PFSK-1 (cell line): ENCODE results near the gene IQSEC3.

Experiments
- FOXP2 ChIP-seq: optimal IDR thresholded peaks from 2 replicates; pipeline ENCODE3; 2011; ENCODE audit warnings: borderline replicate concordance, control low read depth, inconsistent platforms; ENCODE audit not compliant: insufficient read depth; ENCODE audit errors: extremely low read length, extremely low read depth
- POLR2AphosphoS5 ChIP-seq: IDR thresholded peaks from 2 replicates; pipeline ENCODE4 v1.6.1; 2012; ENCODE audit warnings: low read depth, mild to moderate bottlenecking, control low read depth, low read length, moderate library complexity
- TAF1 ChIP-seq: IDR thresholded peaks from 2 replicates; pipeline ENCODE4 v1.6.1; 2012; ENCODE audit warnings: low read length, control low read depth, borderline replicate concordance; ENCODE audit not compliant: insufficient read depth
- TF ChIP-seq, protein P1 (sequence below), 2 experiments: IDR thresholded peaks; 2 replicates each; pipeline versions ENCODE4 v1.6.1 to v1.8.0; 2011 to 2012; ENCODE audit warnings: low read depth in 2 of 2, low read length in 2 of 2, control low read depth in 1 of 2, inconsistent platforms in 1 of 2, mild to moderate bottlenecking in 1 of 2, moderate library complexity in 1 of 2; ENCODE audit not compliant: insufficient read depth in 1 of 2

DNA sequence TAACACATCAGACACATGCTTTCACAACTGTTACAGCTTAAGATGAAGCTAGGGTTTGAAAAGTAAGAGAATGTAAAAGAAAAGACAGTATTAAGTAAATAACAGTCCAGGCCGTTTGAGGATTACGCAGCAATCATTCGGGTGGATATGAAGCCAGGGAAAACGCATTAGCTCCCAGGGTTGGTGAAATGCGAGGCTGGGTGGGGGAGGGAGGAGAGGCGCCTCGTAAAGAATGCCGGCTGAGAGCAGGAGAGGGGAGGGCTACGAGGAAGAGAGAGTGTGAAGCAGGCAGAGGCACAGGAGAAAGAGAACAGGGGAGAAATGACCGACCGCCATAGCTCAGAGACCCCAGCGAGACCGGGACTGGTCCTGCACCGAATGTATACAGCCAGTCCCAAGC is 73.0 kb downstream of the IQSEC3 start:
- TF ChIP-seq, protein P1, sequence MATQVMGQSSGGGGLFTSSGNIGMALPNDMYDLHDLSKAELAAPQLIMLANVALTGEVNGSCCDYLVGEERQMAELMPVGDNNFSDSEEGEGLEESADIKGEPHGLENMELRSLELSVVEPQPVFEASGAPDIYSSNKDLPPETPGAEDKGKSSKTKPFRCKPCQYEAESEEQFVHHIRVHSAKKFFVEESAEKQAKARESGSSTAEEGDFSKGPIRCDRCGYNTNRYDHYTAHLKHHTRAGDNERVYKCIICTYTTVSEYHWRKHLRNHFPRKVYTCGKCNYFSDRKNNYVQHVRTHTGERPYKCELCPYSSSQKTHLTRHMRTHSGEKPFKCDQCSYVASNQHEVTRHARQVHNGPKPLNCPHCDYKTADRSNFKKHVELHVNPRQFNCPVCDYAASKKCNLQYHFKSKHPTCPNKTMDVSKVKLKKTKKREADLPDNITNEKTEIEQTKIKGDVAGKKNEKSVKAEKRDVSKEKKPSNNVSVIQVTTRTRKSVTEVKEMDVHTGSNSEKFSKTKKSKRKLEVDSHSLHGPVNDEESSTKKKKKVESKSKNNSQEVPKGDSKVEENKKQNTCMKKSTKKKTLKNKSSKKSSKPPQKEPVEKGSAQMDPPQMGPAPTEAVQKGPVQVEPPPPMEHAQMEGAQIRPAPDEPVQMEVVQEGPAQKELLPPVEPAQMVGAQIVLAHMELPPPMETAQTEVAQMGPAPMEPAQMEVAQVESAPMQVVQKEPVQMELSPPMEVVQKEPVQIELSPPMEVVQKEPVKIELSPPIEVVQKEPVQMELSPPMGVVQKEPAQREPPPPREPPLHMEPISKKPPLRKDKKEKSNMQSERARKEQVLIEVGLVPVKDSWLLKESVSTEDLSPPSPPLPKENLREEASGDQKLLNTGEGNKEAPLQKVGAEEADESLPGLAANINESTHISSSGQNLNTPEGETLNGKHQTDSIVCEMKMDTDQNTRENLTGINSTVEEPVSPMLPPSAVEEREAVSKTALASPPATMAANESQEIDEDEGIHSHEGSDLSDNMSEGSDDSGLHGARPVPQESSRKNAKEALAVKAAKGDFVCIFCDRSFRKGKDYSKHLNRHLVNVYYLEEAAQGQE (IDR thresholded peaks at IDR 0.05; ENCODE audit: insufficient read depth in 1 of 2, low read depth in 2 of 2, low read length in 2 of 2): no peak
- no peak for TF ChIP-seq TAF1
- no peak for TF ChIP-seq POLR2AphosphoS5
- TF ChIP-seq FOXP2: no peak
